Measurements from ENCODE around the gene C17orf75.
"Not testable (repeated sequence)": the region's sequence is repeated elsewhere in the genome, so short reads cannot be mapped to it uniquely, and the experiment has no call there.

Gene C17orf75, protein sequence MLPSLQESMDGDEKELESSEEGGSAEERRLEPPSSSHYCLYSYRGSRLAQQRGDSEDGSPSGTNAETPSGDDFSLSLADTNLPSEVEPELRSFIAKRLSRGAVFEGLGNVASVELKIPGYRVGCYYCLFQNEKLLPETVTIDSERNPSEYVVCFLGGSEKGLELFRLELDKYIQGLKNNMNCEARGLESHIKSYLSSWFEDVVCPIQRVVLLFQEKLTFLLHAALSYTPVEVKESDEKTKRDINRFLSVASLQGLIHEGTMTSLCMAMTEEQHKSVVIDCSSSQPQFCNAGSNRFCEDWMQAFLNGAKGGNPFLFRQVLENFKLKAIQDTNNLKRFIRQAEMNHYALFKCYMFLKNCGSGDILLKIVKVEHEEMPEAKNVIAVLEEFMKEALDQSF

GRCh38 chr17:32341857-32342602 is at the start of gene C17orf75:
TSS of gene C17orf75 (minus strand) at chr17:32342173. CDS start at chr17:32342139, 34 bp downstream.
- peak; percentile 83 for DNase-seq (ENCODE audit: low spot score)

GRCh38 chr17:32388613-32389459 is 46.9 kb upstream of the C17orf75 start:
- DNase-seq (ENCODE audit: low spot score), result no peak

GRCh38 chr17:32388128-32388527 is 46.2 kb upstream of the C17orf75 start:
- DNase-seq (ENCODE audit: low spot score), result not testable (repeated sequence)

DNA sequence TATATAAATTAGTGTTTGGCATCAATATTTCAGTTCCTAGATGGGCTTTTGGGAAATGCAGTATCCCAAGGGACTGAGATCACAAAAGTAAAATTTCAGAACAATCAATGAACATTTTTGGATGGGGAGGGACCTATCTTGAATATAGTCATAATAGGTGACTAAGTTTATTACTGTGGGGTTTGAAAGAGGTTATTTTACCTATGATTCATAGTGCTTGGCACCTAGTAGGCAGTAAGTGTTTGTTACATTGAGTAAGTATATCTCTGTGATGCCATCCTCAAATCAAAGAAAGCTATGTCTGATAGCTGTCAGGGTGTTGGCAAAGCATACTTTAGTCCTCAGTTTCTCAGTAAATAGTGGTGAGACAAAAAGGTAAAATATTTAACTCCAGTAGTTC is 44.9 kb upstream of the C17orf75 start:
- DNase-seq (ENCODE audit: low spot score), result no peak

- no peak for DNase-seq (ENCODE audit: low spot score)
Observed at GRCh38 chr17:32385971-32386370, 44.0 kb upstream of the C17orf75 start.

DNA sequence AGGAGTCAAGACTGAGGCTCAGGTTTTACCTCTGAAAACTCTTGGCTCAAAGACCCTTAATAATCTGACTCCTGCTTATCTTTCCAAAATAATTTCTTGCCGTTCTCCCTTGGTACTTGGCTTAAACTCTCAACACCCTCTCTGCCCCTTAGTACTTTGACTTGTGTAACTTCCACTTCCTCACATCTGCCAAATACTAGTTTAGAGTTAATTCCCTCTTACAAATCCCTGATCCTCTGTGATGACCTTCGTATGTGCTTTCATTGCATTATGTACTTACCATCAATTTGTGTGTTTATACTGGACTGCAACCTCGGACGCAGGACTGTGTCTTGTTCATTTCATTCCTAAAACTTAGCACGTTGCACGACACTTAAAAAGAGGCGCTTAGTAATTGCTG is 43.1 kb upstream of the C17orf75 start:
- DNase-seq (ENCODE audit: low spot score), result no peak

- DNase-seq (ENCODE audit: low spot score), result no peak
Observed at GRCh38 chr17:32383926-32384434, 42.0 kb upstream of the C17orf75 start.

DNA sequence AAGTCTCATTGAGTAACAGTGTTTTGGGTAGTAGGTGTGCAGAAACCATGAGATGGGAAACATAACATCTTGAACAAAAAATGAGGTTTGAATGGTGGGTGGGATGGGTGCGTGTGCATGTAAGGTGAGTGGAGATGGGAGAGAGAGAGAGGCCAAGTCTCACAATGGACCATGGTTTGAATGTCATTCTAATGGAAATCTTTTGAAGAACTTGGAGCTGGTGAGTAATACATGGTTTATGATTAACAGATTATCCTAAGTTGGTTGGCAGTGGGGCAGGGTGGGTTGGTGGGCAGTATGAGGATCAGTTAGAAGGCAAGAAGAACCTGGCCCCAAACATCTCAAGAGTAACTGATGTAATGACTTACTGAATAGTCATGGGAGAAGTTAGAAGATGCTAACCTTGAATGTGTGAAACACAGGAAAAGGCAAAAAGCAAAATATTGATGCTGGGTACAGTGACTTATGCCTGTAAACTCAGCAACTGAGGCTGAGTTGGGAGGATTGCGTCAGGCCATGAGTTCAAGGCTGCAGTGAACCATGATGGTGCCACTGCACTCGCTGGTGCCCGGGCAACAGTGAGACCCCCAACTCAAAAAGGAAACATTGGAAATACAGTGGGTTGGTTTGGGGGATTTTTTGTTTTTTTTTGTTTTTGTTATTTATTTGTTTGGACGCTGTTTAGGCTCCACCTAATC is 40.7 kb upstream of the C17orf75 start:
- DNase-seq (ENCODE audit: low spot score), result no peak

DNA sequence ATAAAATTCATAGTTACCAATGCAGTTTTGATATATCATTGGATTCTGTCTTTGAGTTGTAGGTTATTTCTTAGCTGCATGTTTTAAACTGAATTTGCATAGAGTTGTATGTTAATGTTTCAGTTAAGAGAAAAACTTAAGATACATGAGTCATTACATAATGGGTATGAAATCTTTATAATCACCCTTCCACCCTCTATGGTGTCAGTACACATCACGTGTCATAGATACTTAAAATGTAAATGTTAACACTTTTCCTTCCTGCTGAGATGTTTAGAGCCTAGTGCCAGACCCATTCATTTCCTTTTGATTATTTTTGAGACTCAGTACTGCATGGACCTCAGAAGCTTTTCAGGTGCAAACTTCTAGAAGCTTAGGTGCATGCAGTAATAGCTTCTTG is 28.5 kb upstream of the C17orf75 start:
- no peak for DNase-seq (ENCODE audit: low spot score)

DNA sequence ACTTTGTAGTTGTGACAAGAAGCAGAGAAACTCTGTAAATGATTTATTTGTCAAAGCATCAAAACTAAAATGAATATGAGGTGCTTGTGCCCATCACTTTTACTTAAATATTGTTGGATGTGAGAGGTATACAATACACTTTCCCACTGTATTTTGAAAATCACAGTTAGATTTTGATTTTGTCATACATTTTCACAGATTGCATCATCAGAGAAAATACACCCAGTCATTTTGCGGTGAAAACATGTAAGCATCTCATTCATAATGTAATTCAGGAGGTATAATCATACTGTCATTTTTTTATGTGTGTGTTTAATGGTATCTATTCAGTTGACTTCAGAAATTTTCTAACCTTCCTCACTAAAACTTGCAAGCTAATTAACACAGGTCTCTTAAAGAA is 19.3 kb upstream of the C17orf75 start:
- no peak for DNase-seq (ENCODE audit: low spot score)

DNA sequence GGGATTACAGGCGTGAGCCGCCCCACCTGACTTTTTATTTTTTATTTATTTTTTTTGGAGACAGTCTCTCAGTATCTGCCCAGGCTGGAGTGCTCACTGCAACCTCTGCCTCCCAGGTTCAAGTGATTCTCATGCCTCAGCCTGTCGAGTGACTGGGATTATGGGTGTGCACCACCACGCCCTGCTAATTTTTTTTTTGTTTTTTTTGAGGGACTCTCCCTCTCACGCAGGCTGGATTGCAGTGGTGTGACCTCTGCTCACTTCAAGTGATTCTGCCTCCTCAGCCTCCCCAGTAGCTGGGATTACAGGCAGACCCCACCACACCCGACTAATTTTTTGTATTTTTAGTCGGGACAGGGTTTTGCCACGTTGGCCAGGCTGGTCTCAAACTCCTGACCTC is 15.6 kb upstream of the C17orf75 start:
- DNase-seq (ENCODE audit: low spot score), result no peak

- no peak for DNase-seq (ENCODE audit: low spot score)
Observed at GRCh38 chr17:32356750-32357149, 14.8 kb upstream of the C17orf75 start.

DNA sequence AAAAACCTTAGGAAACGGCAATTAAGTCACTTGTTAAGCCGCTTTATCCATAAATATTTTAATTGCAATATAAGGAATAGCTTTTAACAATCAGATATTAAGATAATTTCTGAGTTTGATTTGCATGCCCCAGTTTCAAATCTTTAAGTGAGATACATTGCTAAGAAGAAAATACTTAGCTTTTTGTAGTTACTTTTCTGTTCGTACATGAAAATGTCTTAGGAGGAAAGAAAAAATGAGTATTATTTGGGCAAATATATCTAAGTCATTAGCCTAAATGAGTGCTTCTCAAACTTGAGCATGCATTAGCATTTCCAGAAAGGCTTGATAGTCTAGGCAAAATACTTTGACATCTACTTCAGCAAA is 14.4 kb upstream of the C17orf75 start:
- no peak for DNase-seq (ENCODE audit: low spot score)

GRCh38 chr17:32355649-32356377 is 13.8 kb upstream of the C17orf75 start:
- DNase-seq (ENCODE audit: low spot score), result peak; percentile 24

DNA sequence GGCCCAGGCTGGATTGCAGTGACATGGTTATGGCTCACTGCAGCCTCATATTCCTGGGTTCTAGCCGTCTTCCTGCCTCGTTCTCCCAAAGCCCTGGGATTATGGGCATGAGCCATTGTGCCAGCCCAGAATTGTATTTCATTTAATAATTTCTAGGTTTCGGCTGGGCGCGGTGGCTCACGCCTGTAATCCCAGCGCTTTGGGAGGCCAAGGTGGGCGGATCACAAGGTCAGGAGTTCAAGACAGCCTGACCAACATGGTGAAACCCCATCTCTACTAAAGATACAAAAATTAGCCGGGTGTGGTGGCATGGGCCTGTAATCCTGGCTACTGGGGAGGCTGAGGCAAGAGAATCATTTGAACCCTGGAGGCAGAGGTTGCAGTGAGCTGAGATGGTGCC is 10.8 kb upstream of the C17orf75 start:
- DNase-seq (ENCODE audit: low spot score), result not testable (repeated sequence)

DNA sequence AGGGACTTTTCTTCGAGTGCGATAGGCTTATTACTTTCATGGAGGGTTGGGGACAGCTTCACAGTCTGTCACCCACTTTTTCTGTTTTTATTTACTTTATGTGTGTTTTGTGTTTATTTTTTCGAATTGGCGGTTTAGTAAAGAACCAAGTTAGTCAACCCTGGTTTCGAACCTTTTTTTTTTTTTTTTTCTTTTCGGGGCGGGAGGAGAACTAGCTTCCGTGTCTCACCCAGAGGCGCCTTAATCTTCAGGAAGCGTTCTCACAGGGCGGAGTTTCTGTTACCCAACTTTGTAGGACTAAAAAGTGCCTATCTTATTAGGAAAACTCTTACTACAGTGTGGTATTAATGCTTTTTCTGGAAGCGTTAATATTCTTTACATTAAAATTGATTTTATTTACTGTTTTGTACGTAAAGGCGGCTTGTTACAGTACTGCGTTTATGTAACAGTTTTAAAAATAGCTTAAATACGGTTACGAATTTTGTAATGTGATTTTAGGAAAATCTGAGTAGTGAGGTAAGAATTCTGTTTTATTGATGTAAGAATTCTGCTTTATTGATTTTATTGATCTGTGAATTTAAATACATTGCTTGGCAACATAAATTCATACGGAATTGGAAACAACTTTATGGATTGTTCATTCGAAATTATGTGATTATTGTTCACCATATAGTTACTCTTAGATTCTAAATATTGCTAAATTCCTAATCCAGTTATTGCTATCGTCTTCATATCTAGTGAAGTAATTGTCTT is 8.9 kb upstream of the C17orf75 start:
- DNase-seq (ENCODE audit: low spot score), result peak; percentile 45

DNA sequence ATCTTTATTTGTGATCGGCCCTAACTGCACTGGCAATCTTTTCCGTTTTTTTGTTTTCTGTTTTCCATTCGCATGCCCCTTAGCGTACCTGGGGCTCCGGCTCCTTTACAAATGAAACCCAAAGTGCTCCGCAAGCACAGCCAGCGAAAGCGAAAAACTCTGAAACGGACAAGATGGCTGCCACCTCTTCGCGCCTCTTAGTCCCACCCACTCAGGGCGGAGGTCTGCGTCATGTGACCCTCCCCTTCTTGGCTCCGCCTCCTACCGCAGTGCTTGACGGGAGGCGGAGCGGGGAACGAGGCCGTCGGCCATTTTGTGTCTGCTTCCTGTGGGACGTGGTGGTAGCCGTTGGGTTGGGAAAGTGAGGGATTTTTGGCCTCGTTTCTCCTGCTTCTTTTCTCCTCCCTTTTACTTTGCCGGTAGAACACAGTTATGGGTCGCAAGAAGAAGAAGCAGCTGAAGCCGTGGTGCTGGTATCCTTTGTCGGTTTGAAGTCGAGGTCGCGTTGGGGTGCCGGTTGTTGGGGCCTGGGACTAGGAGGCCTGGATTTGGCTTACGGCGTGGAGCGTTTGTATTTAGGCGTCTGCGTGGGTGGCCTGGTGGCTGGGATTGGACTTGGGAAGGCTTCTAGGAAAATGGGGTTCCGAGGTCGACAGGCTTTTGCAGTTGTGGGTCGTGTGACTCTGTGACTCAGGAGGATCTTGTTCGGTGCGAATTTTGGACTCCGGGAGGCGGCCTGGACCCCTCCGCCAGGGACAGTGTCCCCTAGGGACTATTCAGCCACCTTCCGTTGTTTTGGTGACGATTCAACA is 8.1 kb upstream of the C17orf75 start, which contains the start of gene ZNF207:
Gene ZNF207, plus strand, starts transcription at position 304 of the 812 bp plus-strand sequence. Its CDS starts 129 bp downstream, at position 433.
- peak; percentile 96 for DNase-seq (ENCODE audit: low spot score)

GRCh38 chr17:32349503-32349853 is 7.5 kb upstream of the C17orf75 start:
- DNase-seq (ENCODE audit: low spot score), result peak; percentile 41

DNA sequence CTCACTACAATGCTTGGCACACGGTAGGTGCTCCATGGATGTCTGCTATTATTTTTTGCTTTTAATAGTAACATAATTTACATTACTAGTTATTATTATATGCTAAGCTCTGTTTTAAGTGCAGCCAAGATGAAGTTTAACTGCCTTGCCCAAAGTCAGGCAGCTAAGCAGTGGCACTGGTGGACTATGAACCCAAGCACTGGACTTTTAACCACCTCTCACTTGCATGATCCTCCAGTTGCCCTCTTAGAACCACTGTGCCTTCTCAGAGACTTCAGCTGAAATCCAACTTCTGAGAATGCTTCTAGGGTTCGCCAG is 6.5 kb upstream of the C17orf75 start:
- no peak for DNase-seq (ENCODE audit: low spot score)

All from cerebellar cortex (tissue), 1 donor.